GM12874 (cell line): ENCODE measurements around the gene NFS1.

ENCODE experiments used
- TF ChIP-seq, protein P1 (sequence below): IDR thresholded peaks from 2 replicates; pipeline ENCODE4 v1.5.1; 2011; ENCODE audit warnings: low read depth, mild to moderate bottlenecking, control low read depth, low read length, moderate library complexity; ENCODE audit not compliant: insufficient read depth

NFS1 gene

GRCh38 chr20:35651958-35652357 lies 47.2 kb downstream of the NFS1 start:
- TF ChIP-seq, protein P1, sequence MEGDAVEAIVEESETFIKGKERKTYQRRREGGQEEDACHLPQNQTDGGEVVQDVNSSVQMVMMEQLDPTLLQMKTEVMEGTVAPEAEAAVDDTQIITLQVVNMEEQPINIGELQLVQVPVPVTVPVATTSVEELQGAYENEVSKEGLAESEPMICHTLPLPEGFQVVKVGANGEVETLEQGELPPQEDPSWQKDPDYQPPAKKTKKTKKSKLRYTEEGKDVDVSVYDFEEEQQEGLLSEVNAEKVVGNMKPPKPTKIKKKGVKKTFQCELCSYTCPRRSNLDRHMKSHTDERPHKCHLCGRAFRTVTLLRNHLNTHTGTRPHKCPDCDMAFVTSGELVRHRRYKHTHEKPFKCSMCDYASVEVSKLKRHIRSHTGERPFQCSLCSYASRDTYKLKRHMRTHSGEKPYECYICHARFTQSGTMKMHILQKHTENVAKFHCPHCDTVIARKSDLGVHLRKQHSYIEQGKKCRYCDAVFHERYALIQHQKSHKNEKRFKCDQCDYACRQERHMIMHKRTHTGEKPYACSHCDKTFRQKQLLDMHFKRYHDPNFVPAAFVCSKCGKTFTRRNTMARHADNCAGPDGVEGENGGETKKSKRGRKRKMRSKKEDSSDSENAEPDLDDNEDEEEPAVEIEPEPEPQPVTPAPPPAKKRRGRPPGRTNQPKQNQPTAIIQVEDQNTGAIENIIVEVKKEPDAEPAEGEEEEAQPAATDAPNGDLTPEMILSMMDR: no peak

DNA sequence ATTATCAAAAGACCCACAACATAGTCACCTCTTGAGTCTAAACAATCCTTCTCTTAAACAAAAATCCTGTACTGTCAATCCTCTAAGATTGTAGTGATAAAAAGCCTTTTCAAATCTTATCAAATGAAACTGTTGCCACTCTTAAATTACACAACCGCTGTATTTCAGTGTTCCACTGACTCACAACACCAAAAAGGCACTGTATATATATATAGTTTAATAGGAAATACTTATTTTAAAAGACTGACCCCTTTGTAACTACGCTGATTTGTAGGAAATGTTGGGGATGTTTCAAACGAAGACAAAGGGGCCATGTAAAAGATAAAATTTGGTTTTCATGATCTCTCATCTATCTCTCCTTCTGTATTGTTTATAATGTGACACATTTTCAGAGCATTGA lies 48.5 kb downstream of the NFS1 start:
- TF ChIP-seq, protein P1: no peak

- TF ChIP-seq, protein P1: no peak
These were observed 50.3 kb downstream of the NFS1 start for GRCh38 chr20:35648836-35649235.

GRCh38 chr20:35644806-35645205 lies 54.3 kb downstream of the NFS1 start:
- TF ChIP-seq, protein P1: no peak

DNA sequence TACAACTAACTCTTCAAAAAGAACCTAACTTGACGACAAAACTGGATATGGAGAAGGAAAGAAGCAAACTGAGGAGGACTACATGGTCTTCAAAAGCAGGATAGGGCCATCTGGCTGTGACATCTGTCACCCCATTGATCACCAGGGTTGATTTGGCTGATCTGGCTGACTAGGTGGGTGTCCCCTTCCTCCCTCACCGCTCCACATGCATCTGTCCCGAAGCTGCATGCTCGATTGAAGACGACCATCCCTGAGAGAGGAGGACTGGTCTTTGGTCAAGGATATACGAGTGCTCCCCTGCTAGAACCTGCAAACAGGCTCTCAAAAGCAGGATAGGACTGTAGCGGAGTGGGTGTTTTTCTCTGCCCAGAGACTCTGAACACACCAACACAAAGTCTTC lies 56.1 kb downstream of the NFS1 start:
- TF ChIP-seq, protein P1: no peak

DNA sequence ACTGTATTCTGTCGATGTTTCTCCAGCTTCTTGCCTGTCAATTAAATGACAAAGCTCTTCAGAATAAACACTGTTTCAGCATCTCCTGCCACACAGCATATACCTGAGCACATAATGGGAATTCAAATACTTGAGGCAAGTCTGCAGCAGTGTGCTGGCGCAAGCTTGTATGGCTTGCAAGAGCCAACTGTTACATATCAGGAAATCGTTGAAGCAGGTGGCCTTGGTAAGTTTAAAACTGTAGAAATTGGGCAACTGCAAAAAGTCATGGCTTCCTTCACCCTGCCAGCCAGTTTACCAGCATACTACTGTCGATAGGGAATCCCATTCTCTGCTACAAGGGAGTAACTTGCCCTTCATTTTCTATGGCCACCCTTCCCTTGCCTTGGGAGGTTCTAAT lies 57.4 kb downstream of the NFS1 start:
- TF ChIP-seq, protein P1: no peak

DNA sequence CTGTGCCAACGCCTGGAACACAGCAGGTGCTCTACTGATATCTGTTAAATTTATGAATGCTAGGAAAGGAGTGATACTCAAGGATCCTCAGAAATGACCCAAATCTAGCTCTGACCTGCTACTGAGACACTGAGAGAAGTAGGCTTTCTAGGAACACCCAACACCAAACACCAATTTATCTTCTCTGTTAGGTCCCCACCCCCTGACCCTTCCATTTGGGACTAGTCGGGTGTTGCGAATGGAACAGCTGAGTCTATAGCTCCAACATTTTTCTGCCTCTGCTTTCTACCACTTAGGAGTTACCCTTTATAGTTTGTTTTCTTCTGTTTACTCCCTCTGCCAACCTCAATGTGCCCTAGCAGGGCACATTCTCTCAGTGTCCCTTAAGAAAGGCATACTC lies 58.4 kb downstream of the NFS1 start:
- TF ChIP-seq, protein P1: no peak

DNA sequence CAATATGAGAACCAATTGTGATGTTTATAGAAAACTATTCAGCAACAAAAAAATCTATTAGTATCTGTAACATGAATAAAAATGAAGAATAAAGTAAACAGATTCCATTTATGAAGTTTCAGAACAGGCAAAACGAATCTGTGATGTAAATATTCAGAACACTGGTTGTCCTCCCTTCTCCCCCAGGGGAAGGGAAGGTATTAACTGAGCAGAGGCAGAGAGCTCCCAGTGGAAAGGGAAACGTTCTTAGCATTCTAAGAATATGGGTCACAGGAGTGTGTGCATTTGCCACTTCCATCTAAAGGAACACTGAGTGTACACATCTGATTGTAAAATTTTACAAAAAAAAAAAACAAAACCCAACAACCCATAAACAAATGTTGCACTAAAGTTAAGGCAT lies 60.4 kb downstream of the NFS1 start:
- TF ChIP-seq, protein P1: no peak
